Liver (tissue), 9 donors: ENCODE measurements around the gene RAMP3. TPM values are rescaled to one million over a fixed set of nuclear protein-coding genes. Genes with fewer than 3 reads are reported as not detected.
A peak's percentile ranks its signal among the peaks of the same experiment; 100 is the strongest.

Source experiments
- DNase-seq: peaks from one replicate; pipeline ENCODE4 v3.0.0-alpha.2; 2017; ENCODE audit warnings: low spot score
- H3K27ac ChIP-seq, 2 donors: one replicate each; pipeline ENCODE4 v1.7.0; 2013; ENCODE audit warnings: inconsistent platforms in 2 of 2, low read length in 2 of 2, control low read depth in 1 of 2, low read depth in 1 of 2, mild to moderate bottlenecking in 1 of 2
- H3K27me3 ChIP-seq, 4 donors: one replicate each; pipeline versions ENCODE4 v1.6.1 to v1.7.0; 2013; ENCODE audit warnings: low read length in 3 of 4, inconsistent platforms in 1 of 4, mild to moderate bottlenecking in 1 of 4, moderate library complexity in 1 of 4; ENCODE audit not compliant: control insufficient read depth in 4 of 4, insufficient read depth in 4 of 4
- H3K36me3 ChIP-seq, 4 donors: one replicate each; pipeline versions ENCODE4 v1.6.1 to v1.7.0; 2013; ENCODE audit warnings: low read length in 3 of 4, mild to moderate bottlenecking in 3 of 4, low read depth in 1 of 4, moderate library complexity in 1 of 4; ENCODE audit not compliant: control insufficient read depth in 4 of 4, insufficient read depth in 3 of 4
- H3K4me1 ChIP-seq, 4 donors: one replicate each; pipeline versions ENCODE4 v1.6.1 to v1.7.0; 2013; ENCODE audit warnings: low read length in 3 of 4, mild to moderate bottlenecking in 3 of 4, moderate library complexity in 1 of 4; ENCODE audit not compliant: control insufficient read depth in 4 of 4, insufficient read depth in 4 of 4
- H3K4me3 ChIP-seq, 3 donors: one replicate each; pipeline versions ENCODE4 v1.6.1 to v1.7.0; 2013; ENCODE audit warnings: low read length in 3 of 3, control low read depth in 1 of 3, low read depth in 1 of 3, mild to moderate bottlenecking in 1 of 3
- H3K9ac ChIP-seq, 2 donors: one replicate each; pipeline ENCODE4 v1.7.0; 2013; ENCODE audit warnings: low read length in 2 of 2, mild to moderate bottlenecking in 2 of 2, moderate library complexity in 2 of 2, control low read depth in 1 of 2, low read depth in 1 of 2
- H3K9me3 ChIP-seq, 4 donors: one replicate each; pipeline versions ENCODE4 v1.6.1 to v1.7.0; 2013; ENCODE audit warnings: low read length in 3 of 4; ENCODE audit not compliant: control insufficient read depth in 4 of 4
- EGR1 ChIP-seq, 2 donors: IDR thresholded peaks; 2 replicates each; pipeline ENCODE4 v1.6.1; 2016 to 2018; ENCODE audit warnings: antibody characterized with exemption in 2 of 2, low read depth in 2 of 2
- FOXA1 ChIP-seq: IDR thresholded peaks from 2 replicates; pipeline ENCODE4 v1.6.1; 2016; ENCODE audit warnings: antibody characterized with exemption
- FOXA2 ChIP-seq: IDR thresholded peaks from 2 replicates; pipeline ENCODE4 v1.6.1; 2016; ENCODE audit warnings: antibody characterized with exemption
- GABPA ChIP-seq, 2 donors: IDR thresholded peaks in 1 of 2; conservative IDR thresholded peaks in 1 of 2; 2 replicates each; pipeline ENCODE4 v1.6.1; 2016; ENCODE audit warnings: antibody characterized with exemption in 2 of 2, mild to moderate bottlenecking in 1 of 2, moderate library complexity in 1 of 2
- HNF4G ChIP-seq: IDR thresholded peaks from 2 replicates; pipeline ENCODE4 v1.6.1; 2016; ENCODE audit warnings: antibody characterized with exemption
- JUND ChIP-seq, 2 donors: IDR thresholded peaks; 2 replicates each; pipeline ENCODE4 v1.6.1; 2016; ENCODE audit warnings: antibody characterized with exemption in 2 of 2
- MAX ChIP-seq: IDR thresholded peaks from 2 replicates; pipeline ENCODE4 v1.6.1; 2016; ENCODE audit warnings: antibody characterized with exemption
- RAD21 ChIP-seq, 2 donors: IDR thresholded peaks; 2 replicates each; pipeline ENCODE4 v1.6.1; 2016; ENCODE audit warnings: antibody characterized with exemption in 2 of 2, mild to moderate bottlenecking in 2 of 2
- REST ChIP-seq: IDR thresholded peaks from 2 replicates; pipeline ENCODE4 v1.6.1; 2016; ENCODE audit warnings: antibody characterized with exemption, mild to moderate bottlenecking
- RXRA ChIP-seq, 2 donors: IDR thresholded peaks; 2 replicates each; pipeline ENCODE4 v1.6.1; 2017 to 2018; ENCODE audit warnings: antibody characterized with exemption in 2 of 2, mild to moderate bottlenecking in 1 of 2
- SP1 ChIP-seq: IDR thresholded peaks from 2 replicates; pipeline ENCODE4 v1.6.1; 2018; ENCODE audit warnings: antibody characterized with exemption, mild to moderate bottlenecking
- TAF1 ChIP-seq: conservative IDR thresholded peaks from 2 replicates; pipeline ENCODE4 v1.6.1; 2016; ENCODE audit warnings: antibody characterized with exemption, mild to moderate bottlenecking
- YY1 ChIP-seq: IDR thresholded peaks from 2 replicates; pipeline ENCODE4 v1.6.1; 2016; ENCODE audit warnings: antibody characterized with exemption, mild to moderate bottlenecking
- ZBTB33 ChIP-seq: IDR thresholded peaks from 2 replicates; pipeline ENCODE4 v1.6.1; 2016; ENCODE audit warnings: antibody characterized with exemption
- WGBS: extraction: QIAGEN DNeasy Blood & Tissue Kit; methylation state at CpG from one replicate; pipeline ENCODE4 v1.1.7; 2013; 5-methylcytosine and 5-hydroxymethylcytosine counted together
- polyA plus RNA-seq, 2 donors: library from polyadenylated mRNA; stranded (reverse) in 1 of 2; unstranded in 1 of 2; fragments of 200-250 nt in 1 of 2; fragments of >200 nt in 1 of 2; fragmentation: Nextera tagmentation in 1 of 2; extraction: Ambion mirVana in 1 of 2; gene quantifications; one replicate each; pipeline versions ENCODE4 v1.2.1 to v1.2.3, GENCODE V29; 2013 to 2015
- total RNA-seq, 2 donors: library from RNA; depleted of rRNA; stranded (reverse); fragments of >200 nt; gene quantifications; one replicate each; pipeline ENCODE4 v1.2.3, GENCODE V29; 2014
- TF ChIP-seq, protein P1 (sequence below): IDR thresholded peaks from 2 replicates; pipeline ENCODE4 v1.6.1; 2016; ENCODE audit warnings: antibody characterized with exemption
- TF ChIP-seq, protein P2 (sequence below): fragments of 150-350 bp; IDR thresholded peaks from 2 replicates; pipeline ENCODE4 v1.5.1; 2017; ENCODE audit warnings: improper control_type of control experiment, low read depth, low read length; ENCODE audit not compliant: missing input control
- donor health status: healthy.
- donor health status: healthy.
- donor health status: healthy.
- donor health status: healthy.
- donor health status: healthy.

Gene RAMP3
- total and polyA plus RNA-seq, 4 donors, result 2.3 to 30.0 (median 22.2) TPM

- WGBS, result 63% methylated on average over 6 of the region's 6 CpGs
- H3K36me3 ChIP-seq, result no peaks in the 10 kb centered on the region
- TF ChIP-seq RAD21 (IDR thresholded peaks at IDR 0.05), result peak in 1 of 2 donors; percentile 46
- TF ChIP-seq, protein P1, sequence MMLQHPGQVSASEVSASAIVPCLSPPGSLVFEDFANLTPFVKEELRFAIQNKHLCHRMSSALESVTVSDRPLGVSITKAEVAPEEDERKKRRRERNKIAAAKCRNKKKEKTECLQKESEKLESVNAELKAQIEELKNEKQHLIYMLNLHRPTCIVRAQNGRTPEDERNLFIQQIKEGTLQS, result no peak
- H3K9me3 ChIP-seq, result no peaks in the 10 kb centered on the region
- H3K9ac ChIP-seq, result no peak overlapping the region
- no peak overlapping the region for H3K4me3 ChIP-seq
- peak; percentile 29 for DNase-seq
- no peak overlapping the region for H3K27ac ChIP-seq
- H3K27me3 ChIP-seq, result no peaks in the 10 kb centered on the region
- H3K4me1 ChIP-seq, result no peaks in the 10 kb centered on the region
Measured at GRCh38 chr7:45217358-45217757, 59.8 kb downstream of the RAMP3 start.

DNA sequence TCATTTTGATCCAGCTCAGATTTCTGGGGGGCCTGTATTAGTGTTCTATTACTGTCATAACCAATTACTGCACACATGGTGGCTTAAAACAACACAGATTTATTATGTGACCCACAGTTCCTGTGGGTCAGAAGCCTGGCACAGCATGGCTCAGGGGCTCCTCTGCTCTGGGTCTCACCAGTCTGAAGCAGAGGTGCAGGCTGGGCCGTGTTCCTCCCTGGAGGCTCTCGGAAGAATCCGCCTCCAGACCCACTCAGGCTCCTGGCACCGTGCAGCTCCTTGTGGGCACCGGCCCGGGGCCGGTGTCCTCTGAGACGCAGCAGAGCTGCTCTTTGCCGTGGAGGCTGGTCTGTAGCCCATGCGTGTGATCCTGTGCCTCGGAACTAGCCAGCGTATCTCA, 61.5 kb downstream of the RAMP3 start:
- Histone ChIP-seq H3K4me3 (no peak overlapping the region), H3K36me3 (no peaks in the 10 kb centered on the region), H3K27ac (no peak overlapping the region), H3K9me3 (no peaks in the 10 kb centered on the region), H3K4me1 (no peaks in the 10 kb centered on the region), H3K27me3 (no peaks in the 10 kb centered on the region), H3K9ac (no peak overlapping the region)
- peak; percentile 12 for DNase-seq
- WGBS, result 92% methylated on average over 12 of the region's 12 CpGs
- TF ChIP-seq EGR1 (IDR thresholded peaks at IDR 0.05; ENCODE audit: low read depth in 2 of 2) (no peak), TAF1 (no peak), FOXA1 (no peak), SP1 (no peak), FOXA2 (no peak), GABPA (IDR thresholded peaks at IDR 0.05 in 1 of 2, conservative IDR thresholded peaks at IDR 0.05 in 1 of 2) (no peak), HNF4G (no peak), RXRA (IDR thresholded peaks at IDR 0.05) (no peak)
- TF ChIP-seq, protein P2, sequence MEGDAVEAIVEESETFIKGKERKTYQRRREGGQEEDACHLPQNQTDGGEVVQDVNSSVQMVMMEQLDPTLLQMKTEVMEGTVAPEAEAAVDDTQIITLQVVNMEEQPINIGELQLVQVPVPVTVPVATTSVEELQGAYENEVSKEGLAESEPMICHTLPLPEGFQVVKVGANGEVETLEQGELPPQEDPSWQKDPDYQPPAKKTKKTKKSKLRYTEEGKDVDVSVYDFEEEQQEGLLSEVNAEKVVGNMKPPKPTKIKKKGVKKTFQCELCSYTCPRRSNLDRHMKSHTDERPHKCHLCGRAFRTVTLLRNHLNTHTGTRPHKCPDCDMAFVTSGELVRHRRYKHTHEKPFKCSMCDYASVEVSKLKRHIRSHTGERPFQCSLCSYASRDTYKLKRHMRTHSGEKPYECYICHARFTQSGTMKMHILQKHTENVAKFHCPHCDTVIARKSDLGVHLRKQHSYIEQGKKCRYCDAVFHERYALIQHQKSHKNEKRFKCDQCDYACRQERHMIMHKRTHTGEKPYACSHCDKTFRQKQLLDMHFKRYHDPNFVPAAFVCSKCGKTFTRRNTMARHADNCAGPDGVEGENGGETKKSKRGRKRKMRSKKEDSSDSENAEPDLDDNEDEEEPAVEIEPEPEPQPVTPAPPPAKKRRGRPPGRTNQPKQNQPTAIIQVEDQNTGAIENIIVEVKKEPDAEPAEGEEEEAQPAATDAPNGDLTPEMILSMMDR, result no peak

- Histone ChIP-seq H3K4me1 (no peaks in the 10 kb centered on the region), H3K9me3 (no peaks in the 10 kb centered on the region), H3K4me3 (no peak overlapping the region), H3K27ac (no peak overlapping the region), H3K27me3 (no peaks in the 10 kb centered on the region), H3K36me3 (no peaks in the 10 kb centered on the region), H3K9ac (no peak overlapping the region)
- WGBS, result 51% methylated on average over 8 of the region's 8 CpGs
- no peak for TF ChIP-seq EGR1 (IDR thresholded peaks at IDR 0.05; ENCODE audit: low read depth in 2 of 2)
- TF ChIP-seq FOXA2, result no peak
- no peak for TF ChIP-seq ZBTB33
- no peak for TF ChIP-seq YY1
- TF ChIP-seq TAF1, result no peak
- TF ChIP-seq HNF4G, result no peak
- no peak for TF ChIP-seq GABPA (IDR thresholded peaks at IDR 0.05 in 1 of 2, conservative IDR thresholded peaks at IDR 0.05 in 1 of 2)
- no peak for TF ChIP-seq RAD21 (IDR thresholded peaks at IDR 0.05)
- no peak for TF ChIP-seq JUND (IDR thresholded peaks at IDR 0.05)
- TF ChIP-seq FOXA1, result no peak
- TF ChIP-seq REST, result no peak
- TF ChIP-seq MAX, result no peak
- DNase-seq, result peak; percentile 21
Measured at GRCh38 chr7:45219801-45220435, 62.3 kb downstream of the RAMP3 start.
